HCT116 (cell line): ENCODE results near the gene ZNF483. TPM values are rescaled to one million over a fixed set of nuclear protein-coding genes. Genes with fewer than 3 reads are reported as not detected.

Source experiments
- ATAC-seq: fragments of 200-7000 bp; cut with Tn5 transposase; 2 replicates; pipeline ENCODE4 v1.9.1; 2020; ENCODE audit warnings: mild to moderate bottlenecking, moderate library complexity
- BruUV-seq: library from RNA; stranded (reverse); fragments of 400-500 nt; replicated peaks from 2 replicates; lab custom pipeline; 2021; lab: Mats Ljungman, UMichigan
- CTCF ChIA-PET: fragments of 300-600 bp; sonication (Branson Sonifier 250); formaldehyde crosslinking; loops from one replicate; lab custom pipeline; 2021; ENCODE audit warnings: antibody characterized with exemption; lab: Charles Lee
- POLR2A ChIA-PET: fragments of 300-600, 350-600 bp; sonication (Branson Sonifier 250); formaldehyde crosslinking; loops from one replicate; lab custom pipeline; 2021; ENCODE audit warnings: antibody characterized with exemption; lab: Charles Lee
- RAD21 ChIA-PET, 2 experiments: fragments of 300-600 bp; sonication (Branson Sonifier 250); formaldehyde crosslinking; loops; one replicate each; lab custom pipeline; 2023; ENCODE audit warnings: low total read pairs in 2 of 2; ENCODE audit not compliant: uncharacterized antibody in 2 of 2, unreplicated experiment in 2 of 2, low non-redundant PET in 1 of 2; lab: Charles Lee
- DNase-seq: peaks from one replicate; pipeline ENCODE4 v3.0.0-alpha.2; 2010; ENCODE audit warnings: low read depth, low spot score
- H2AFZ ChIP-seq: fragments of 200-600 bp; shearing (Covaris generic), sonication (generic); 2 replicates; pipeline ENCODE4 v1.6.1; 2017; ENCODE audit warnings: low read depth, mixed run types, mixed read lengths, antibody characterized with exemption, low read length; ENCODE audit not compliant: poor library complexity, severe bottlenecking
- H3K27ac ChIP-seq: 2 replicates; pipeline ENCODE4 v1.5.1; 2012; ENCODE audit warnings: low read depth, low read length
- H3K27me3 ChIP-seq: fragments of 200-600 bp; sonication (generic); 2 replicates; pipeline ENCODE4 v1.6.1; 2016; ENCODE audit warnings: mixed run types, low read length, mixed read lengths; ENCODE audit not compliant: insufficient read depth
- H3K36me3 ChIP-seq, 2 experiments: fragments of 200-500 bp in 1 of 2; fragments of 200-600 bp in 1 of 2; sonication (Bioruptor generic) in 1 of 2; sonication (generic) in 1 of 2; 2 replicates each; pipeline versions ENCODE4 v1.5.1 to v1.6.1; 2014 to 2016; ENCODE audit warnings: low read length in 2 of 2, inconsistent platforms in 1 of 2, mixed read lengths in 1 of 2, mixed run types in 1 of 2; ENCODE audit not compliant: insufficient read depth in 2 of 2, control insufficient read depth in 1 of 2
- H3K4me1 ChIP-seq, 2 experiments: fragments of 200-600 bp in 1 of 2; sonication (generic) in 1 of 2; 2 replicates each; pipeline versions ENCODE4 v1.5.1 to v1.6.1; 2012 to 2017; ENCODE audit warnings: low read length in 2 of 2, inconsistent platforms in 1 of 2, mild to moderate bottlenecking in 1 of 2, mixed read lengths in 1 of 2, mixed run types in 1 of 2, moderate library complexity in 1 of 2; ENCODE audit not compliant: insufficient read depth in 2 of 2, control insufficient read depth in 1 of 2
- H3K4me2 ChIP-seq: fragments of 200-600 bp; sonication (generic); 2 replicates; pipeline ENCODE4 v1.6.1; 2017; ENCODE audit warnings: mixed run types, low read length, mixed read lengths
- H3K4me3 ChIP-seq, 2 experiments: fragments of 200-600 bp in 1 of 2; sonication (generic) in 1 of 2; replicated peaks in 1 of 2; 2 replicates each; pipeline ENCODE4 v1.5.1; 2011 to 2016; ENCODE audit warnings: low read length in 2 of 2, control low read depth in 1 of 2, low read depth in 1 of 2, mild to moderate bottlenecking in 1 of 2, mixed read lengths in 1 of 2, mixed run types in 1 of 2
- H3K79me2 ChIP-seq: fragments of 200-600 bp; sonication (generic); 2 replicates; pipeline ENCODE4 v1.6.1; 2017; ENCODE audit warnings: mild to moderate bottlenecking, mixed run types, low read length, moderate library complexity, mixed read lengths; ENCODE audit not compliant: insufficient read depth
- H3K9ac ChIP-seq: fragments of 200-600 bp; sonication (generic); 2 replicates; pipeline ENCODE4 v1.6.1; 2016; ENCODE audit warnings: low read length, mixed read lengths
- H3K9me2 ChIP-seq: fragments of 200-600 bp; sonication (generic), shearing (Covaris generic); 2 replicates; pipeline ENCODE4 v1.6.1; 2017; ENCODE audit warnings: mixed run types, mild to moderate bottlenecking, moderate library complexity; ENCODE audit not compliant: insufficient read depth
- H3K9me3 ChIP-seq, 2 experiments: fragments of 200-500 bp in 1 of 2; fragments of 200-600 bp in 1 of 2; sonication (Bioruptor generic) in 1 of 2; sonication (generic) in 1 of 2; 2 replicates each; pipeline ENCODE4 v1.6.1; 2014 to 2017; ENCODE audit warnings: low read length in 2 of 2, mixed read lengths in 2 of 2, inconsistent platforms in 1 of 2, low read depth in 1 of 2, mild to moderate bottlenecking in 1 of 2, mixed run types in 1 of 2, moderate library complexity in 1 of 2; ENCODE audit not compliant: control insufficient read depth in 1 of 2, insufficient read depth in 1 of 2
- H4K20me1 ChIP-seq: fragments of 200-600 bp; sonication (generic), shearing (Covaris generic); 2 replicates; pipeline ENCODE4 v1.6.1; 2017; ENCODE audit warnings: mixed run types, mild to moderate bottlenecking, moderate library complexity; ENCODE audit not compliant: insufficient read depth
- EZH2 ChIP-seq: fragments of 200-600 bp; sonication (generic); IDR thresholded peaks from 2 replicates; pipeline ENCODE4 v1.6.1; 2017; ENCODE audit warnings: antibody characterized with exemption, mixed run types
- POLR2A ChIP-seq: IDR thresholded peaks from 2 replicates; pipeline ENCODE4 v1.7.0; 2011; ENCODE audit warnings: borderline replicate concordance; ENCODE audit not compliant: insufficient read depth, insufficient read length; ENCODE audit errors: extremely low read depth
- TCF7L2 ChIP-seq: IDR thresholded peaks from 2 replicates; pipeline ENCODE4 v1.7.0; 2011; ENCODE audit warnings: borderline replicate concordance, inconsistent platforms; ENCODE audit not compliant: insufficient read depth, insufficient read length; ENCODE audit errors: extremely low read depth
- YY1 ChIP-seq: IDR thresholded peaks from 2 replicates; pipeline ENCODE4 v1.6.1; 2011; ENCODE audit warnings: low read length, low read depth, moderate library complexity, mild to moderate bottlenecking; ENCODE audit not compliant: insufficient replicate concordance; ENCODE audit errors: extremely low read depth
- ZFX ChIP-seq: fragments of 450-650 bp; IDR thresholded peaks from 2 replicates; pipeline ENCODE4 v1.6.1; 2017
- intact Hi-C: fragments of 100-400 bp; cut with micrococcal nuclease; formaldehyde crosslinking; loops from 2 replicates; pipeline ENCODE4 v1.10.0; 2022
- total RNA-seq: library from RNA; stranded (reverse); gene quantifications from one replicate; pipeline ENCODE4 v1.2.1, GENCODE V29; 2021; ENCODE audit not compliant: unreplicated experiment
- TF ChIP-seq, protein P1 (sequence below), 3 experiments: fragments of 200-600 bp in 1 of 3; sonication (generic) in 1 of 3; IDR thresholded peaks in 2 of 3; conservative IDR thresholded peaks in 1 of 3; 2 replicates each; pipeline ENCODE4 v1.5.1; 2012 to 2017; ENCODE audit warnings: low read depth in 2 of 3, low read length in 2 of 3, antibody characterized with exemption in 1 of 3, borderline replicate concordance in 1 of 3, control low read depth in 1 of 3, mild to moderate bottlenecking in 1 of 3, mixed read lengths in 1 of 3, mixed run types in 1 of 3, moderate library complexity in 1 of 3; ENCODE audit not compliant: insufficient read depth in 1 of 3

Gene ZNF483
- total RNA-seq, 1 experiment from 2014 or later = 5.0 TPM

- Histone ChIP-seq H3K36me3 (no peaks in the 10 kb centered on the region; a peak in 1 of 4 replicates), H3K9ac (peak overlapping the region; percentile 65), H4K20me1 (peaks cover 6% of the 10 kb centered on the region; the same call in 1 of the 2 replicates), H3K4me2 (peak overlapping the region; percentile 74), H3K27ac (peak overlapping the region; percentile 99), H3K4me3 (peak overlapping the region; percentile 54 to 62; a peak in 3 of 4 replicates), H3K27me3 (no peaks in the 10 kb centered on the region), H3K4me1 (peaks cover 6 to 16% of the 10 kb centered on the region in 2 experiments; a peak in 3 of 4 replicates), H3K79me2 (peaks cover 46% of the 10 kb centered on the region), H3K9me2 (no peaks in the 10 kb centered on the region), H3K9me3 (no peaks in the 10 kb centered on the region), H2AFZ (no peak overlapping the region)
- RAD21 ChIA-PET = no interaction called here
- TF ChIP-seq ZFX (peak; percentile 34; the same call in 1 of the 2 replicates), YY1 (peak; percentile 82), EZH2 (no peak), POLR2A (peak; percentile 13), TCF7L2 (no peak)
- TF ChIP-seq, protein P1, sequence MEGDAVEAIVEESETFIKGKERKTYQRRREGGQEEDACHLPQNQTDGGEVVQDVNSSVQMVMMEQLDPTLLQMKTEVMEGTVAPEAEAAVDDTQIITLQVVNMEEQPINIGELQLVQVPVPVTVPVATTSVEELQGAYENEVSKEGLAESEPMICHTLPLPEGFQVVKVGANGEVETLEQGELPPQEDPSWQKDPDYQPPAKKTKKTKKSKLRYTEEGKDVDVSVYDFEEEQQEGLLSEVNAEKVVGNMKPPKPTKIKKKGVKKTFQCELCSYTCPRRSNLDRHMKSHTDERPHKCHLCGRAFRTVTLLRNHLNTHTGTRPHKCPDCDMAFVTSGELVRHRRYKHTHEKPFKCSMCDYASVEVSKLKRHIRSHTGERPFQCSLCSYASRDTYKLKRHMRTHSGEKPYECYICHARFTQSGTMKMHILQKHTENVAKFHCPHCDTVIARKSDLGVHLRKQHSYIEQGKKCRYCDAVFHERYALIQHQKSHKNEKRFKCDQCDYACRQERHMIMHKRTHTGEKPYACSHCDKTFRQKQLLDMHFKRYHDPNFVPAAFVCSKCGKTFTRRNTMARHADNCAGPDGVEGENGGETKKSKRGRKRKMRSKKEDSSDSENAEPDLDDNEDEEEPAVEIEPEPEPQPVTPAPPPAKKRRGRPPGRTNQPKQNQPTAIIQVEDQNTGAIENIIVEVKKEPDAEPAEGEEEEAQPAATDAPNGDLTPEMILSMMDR (IDR thresholded peaks at IDR 0.05 in 2 of 3, conservative IDR thresholded peaks at IDR 0.05 in 1 of 3; ENCODE audit: borderline replicate concordance in 1 of 3, insufficient read depth in 1 of 3, low read depth in 2 of 3, low read length in 2 of 3) = no peak
- CTCF ChIA-PET = no interaction called here
- no TSS peak for BruUV-seq
- POLR2A ChIA-PET = interaction anchor here (1.2 kb wide), 1 partner anchor 13 kb away, joined by 6 read pairs; no protein-coding TSS in a partner anchor
- no peak for DNase-seq
- intact Hi-C loops = no loop called here
- peak; percentile 62 for ATAC-seq
Measured at GRCh38 chr9:111483439-111483857, 41.5 kb upstream of the ZNF483 start.
